DMS 273 treated with DMSO at 0.1 percent for 48 hours (cell line): Measurements from ENCODE around the gene KRTAP9-9.
A peak's percentile ranks its signal among the peaks of the same experiment; 100 is the strongest.
"Not testable (repeated sequence)": the region's sequence is repeated elsewhere in the genome, so short reads cannot be mapped to it uniquely, and the experiment has no call there.

ENCODE experiments used
- DNase-seq: peaks from one replicate; lab custom pipeline; 2025; lab: John Stamatoyannopoulos, UW

KRTAP9-9 gene

GRCh38 chr17:41255381-41256290, at the start of gene KRTAP9-9:
Gene KRTAP9-9, plus strand, starts transcription at chr17:41255384.
- DNase-seq, result not testable (repeated sequence)

GRCh38 chr17:41211845-41212466, 43.2 kb upstream of the KRTAP9-9 start:
- no peak for DNase-seq

GRCh38 chr17:41212524-41213169, 42.5 kb upstream of the KRTAP9-9 start:
- peak; percentile 29 for DNase-seq

GRCh38 chr17:41215681-41216080, 39.5 kb upstream of the KRTAP9-9 start:
- DNase-seq, result no peak

GRCh38 chr17:41223821-41224220, 31.4 kb upstream of the KRTAP9-9 start:
- DNase-seq, result no peak

GRCh38 chr17:41226051-41226450, 29.1 kb upstream of the KRTAP9-9 start:
- no peak for DNase-seq

- DNase-seq, result not testable (repeated sequence)
These were observed 28.5 kb upstream of the KRTAP9-9 start, which contains the start of gene KRTAP9-2 for GRCh38 chr17:41226598-41227095. Gene KRTAP9-2, plus strand, starts transcription at chr17:41226648. Its CDS starts 7 bp downstream, at chr17:41226655.

GRCh38 chr17:41230094-41230493, 25.1 kb upstream of the KRTAP9-9 start:
- DNase-seq, result no peak

GRCh38 chr17:41231731-41232130, 23.5 kb upstream of the KRTAP9-9 start:
- DNase-seq, result no peak

GRCh38 chr17:41232399-41233105, 22.6 kb upstream of the KRTAP9-9 start, which contains the start of gene KRTAP9-3:
Gene KRTAP9-3, plus strand, starts transcription at chr17:41232449. Its CDS starts 53 bp downstream, at chr17:41232502.
- not testable (repeated sequence) for DNase-seq

- DNase-seq, result not testable (repeated sequence)
These were observed 18.1 kb upstream of the KRTAP9-9 start for GRCh38 chr17:41237116-41237515.

- not testable (repeated sequence) for DNase-seq
These were observed 17.2 kb upstream of the KRTAP9-9 start, which contains the start of gene KRTAP9-8 for GRCh38 chr17:41237949-41238437. Gene KRTAP9-8, plus strand, starts transcription at chr17:41237999. Its CDS starts 53 bp downstream, at chr17:41238052.

- DNase-seq, result not testable (repeated sequence)
These were observed 8.0 kb upstream of the KRTAP9-9 start for GRCh38 chr17:41246995-41247787.

GRCh38 chr17:41249637-41250240, 5.4 kb upstream of the KRTAP9-9 start, which contains the start of gene KRTAP9-4:
Gene KRTAP9-4, plus strand, starts transcription at chr17:41249687. Its CDS starts 34 bp downstream, at chr17:41249721.
- not testable (repeated sequence) for DNase-seq

GRCh38 chr17:41251261-41251660, 3.9 kb upstream of the KRTAP9-9 start:
- no peak for DNase-seq

GRCh38 chr17:41254861-41255260, 323 bp upstream of the KRTAP9-9 start:
- DNase-seq, result no peak

- DNase-seq, result no peak
These were observed 1.1 kb downstream of the KRTAP9-9 start for GRCh38 chr17:41256291-41256685.

GRCh38 chr17:41258406-41258805, 3.2 kb downstream of the KRTAP9-9 start:
- no peak for DNase-seq

GRCh38 chr17:41263212-41263611, 8.0 kb downstream of the KRTAP9-9 start:
- no peak for DNase-seq

GRCh38 chr17:41264599-41264998, 9.4 kb downstream of the KRTAP9-9 start:
- DNase-seq, result no peak
